22Rv1 (cell line): ENCODE data around the gene GNAL.

Experiments used
- ZFX ChIP-seq: fragments of 450-650 bp; IDR thresholded peaks from 2 replicates; pipeline ENCODE4 v1.6.1; 2017; ENCODE audit warnings: antibody characterized with exemption, borderline replicate concordance
- TF ChIP-seq, protein P1 (sequence below): fragments of 450-650 bp; IDR thresholded peaks from 2 replicates; pipeline ENCODE4 v1.5.1; 2017; ENCODE audit warnings: mild to moderate bottlenecking

DNA sequence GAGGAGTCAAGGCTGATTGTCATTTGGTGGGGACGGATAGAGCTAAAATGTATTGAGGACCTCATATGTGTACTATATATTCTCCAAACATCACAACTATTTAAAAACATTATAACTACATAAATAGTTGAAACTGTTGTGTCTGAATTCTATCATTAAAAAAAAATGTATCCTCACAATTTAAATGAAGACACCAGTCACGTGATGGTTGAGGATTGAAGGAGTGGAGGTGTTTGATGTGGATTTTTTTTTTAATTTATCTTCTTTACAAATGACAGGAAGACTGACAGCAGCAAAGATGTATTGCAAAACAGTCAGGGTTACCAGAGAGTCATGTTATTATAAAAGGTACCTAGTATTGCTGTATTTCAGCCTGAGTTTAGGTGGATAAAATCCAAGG is 30.0 kb downstream of the GNAL start:
- TF ChIP-seq, protein P1, sequence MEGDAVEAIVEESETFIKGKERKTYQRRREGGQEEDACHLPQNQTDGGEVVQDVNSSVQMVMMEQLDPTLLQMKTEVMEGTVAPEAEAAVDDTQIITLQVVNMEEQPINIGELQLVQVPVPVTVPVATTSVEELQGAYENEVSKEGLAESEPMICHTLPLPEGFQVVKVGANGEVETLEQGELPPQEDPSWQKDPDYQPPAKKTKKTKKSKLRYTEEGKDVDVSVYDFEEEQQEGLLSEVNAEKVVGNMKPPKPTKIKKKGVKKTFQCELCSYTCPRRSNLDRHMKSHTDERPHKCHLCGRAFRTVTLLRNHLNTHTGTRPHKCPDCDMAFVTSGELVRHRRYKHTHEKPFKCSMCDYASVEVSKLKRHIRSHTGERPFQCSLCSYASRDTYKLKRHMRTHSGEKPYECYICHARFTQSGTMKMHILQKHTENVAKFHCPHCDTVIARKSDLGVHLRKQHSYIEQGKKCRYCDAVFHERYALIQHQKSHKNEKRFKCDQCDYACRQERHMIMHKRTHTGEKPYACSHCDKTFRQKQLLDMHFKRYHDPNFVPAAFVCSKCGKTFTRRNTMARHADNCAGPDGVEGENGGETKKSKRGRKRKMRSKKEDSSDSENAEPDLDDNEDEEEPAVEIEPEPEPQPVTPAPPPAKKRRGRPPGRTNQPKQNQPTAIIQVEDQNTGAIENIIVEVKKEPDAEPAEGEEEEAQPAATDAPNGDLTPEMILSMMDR: no peak
- no peak for TF ChIP-seq ZFX
